Glutamatergic neuron (in vitro differentiated cells): Measurements from ENCODE around the gene NLRP6. TPM values are rescaled to one million over a fixed set of nuclear protein-coding genes. Genes with fewer than 3 reads are reported as not detected.
"Not testable (repeated sequence)": the region's sequence is repeated elsewhere in the genome, so short reads cannot be mapped to it uniquely, and the experiment has no call there.

Experiments used
- DNase-seq: peaks from one replicate; pipeline ENCODE4 v3.0.0; 2022
- H3K27ac Mint-ChIP-seq: one replicate; pipeline ENCODE4 v1.8.0; 2020; ENCODE audit warnings: mild to moderate bottlenecking, mixed read lengths, inconsistent platforms; ENCODE audit not compliant: unreplicated experiment
- H3K27me3 Mint-ChIP-seq: one replicate; pipeline ENCODE4 v1.8.0; 2020; ENCODE audit warnings: mild to moderate bottlenecking, moderate library complexity, mixed read lengths, inconsistent platforms; ENCODE audit not compliant: unreplicated experiment
- H3K36me3 Mint-ChIP-seq: one replicate; pipeline ENCODE4 v1.8.0; 2020; ENCODE audit warnings: mild to moderate bottlenecking, mixed read lengths, inconsistent platforms; ENCODE audit not compliant: unreplicated experiment
- H3K4me1 Mint-ChIP-seq: one replicate; pipeline ENCODE4 v1.8.0; 2020; ENCODE audit warnings: mild to moderate bottlenecking, low read depth, mixed read lengths, inconsistent platforms; ENCODE audit not compliant: unreplicated experiment
- H3K4me3 Mint-ChIP-seq: one replicate; pipeline ENCODE4 v1.8.0; 2020; ENCODE audit warnings: mild to moderate bottlenecking, mixed read lengths, inconsistent platforms; ENCODE audit not compliant: unreplicated experiment
- H3K9me3 Mint-ChIP-seq: one replicate; pipeline ENCODE4 v1.8.0; 2020; ENCODE audit warnings: mild to moderate bottlenecking, moderate library complexity, mixed read lengths, inconsistent platforms; ENCODE audit not compliant: unreplicated experiment
- CTCF ChIP-seq: fragments of 200-600 bp; sonication (generic); IDR thresholded peaks from one replicate; pipeline ENCODE4 v1.5.0; 2021; ENCODE audit not compliant: partially characterized antibody, unreplicated experiment
- total RNA-seq: library from RNA; stranded (reverse); fragmentation: NEBNext Ultra II Directional; extraction: Animal tissue kit (Norgen Biotek cat#: 25700); gene quantifications from one replicate; pipeline ENCODE4 v1.2.1, GENCODE V29; 2021; ENCODE audit not compliant: unreplicated experiment

The NLRP6 gene
- total RNA-seq, 1 donor from 2014 or later = not detected

- H3K4me1 Mint-ChIP-seq, H3K36me3 Mint-ChIP-seq, H3K9me3 Mint-ChIP-seq, H3K4me3 Mint-ChIP-seq, H3K27ac Mint-ChIP-seq, DNase-seq: not testable (repeated sequence)
- H3K27me3 Mint-ChIP-seq = peaks cover 14% of the 10 kb centered on the region
- peak; percentile 16 for TF ChIP-seq CTCF
Observed at GRCh38 chr11:318405-319120, 40.4 kb downstream of the NLRP6 start.

- H3K27ac Mint-ChIP-seq, H3K4me1 Mint-ChIP-seq, H3K27me3 Mint-ChIP-seq, DNase-seq, H3K9me3 Mint-ChIP-seq, H3K36me3 Mint-ChIP-seq: not testable (repeated sequence)
- peak overlapping the region; percentile 67 for H3K4me3 Mint-ChIP-seq
Observed at GRCh38 chr11:319121-319887, 41.1 kb downstream of the NLRP6 start.

- H3K4me1 Mint-ChIP-seq, DNase-seq, H3K27ac Mint-ChIP-seq, H3K9me3 Mint-ChIP-seq, H3K36me3 Mint-ChIP-seq, H3K27me3 Mint-ChIP-seq: not testable (repeated sequence)
- peak overlapping the region; percentile 67 for H3K4me3 Mint-ChIP-seq
Observed at GRCh38 chr11:319888-320273, 41.7 kb downstream of the NLRP6 start.

GRCh38 chr11:324156-324555 is 45.9 kb downstream of the NLRP6 start:
- H3K27ac Mint-ChIP-seq = no peak overlapping the region
- H3K9me3 Mint-ChIP-seq = no peaks in the 10 kb centered on the region
- H3K36me3 Mint-ChIP-seq = no peaks in the 10 kb centered on the region
- no peak overlapping the region for H3K4me3 Mint-ChIP-seq
- H3K4me1 Mint-ChIP-seq = peaks cover 11% of the 10 kb centered on the region
- DNase-seq = no peak
- peaks cover 9% of the 10 kb centered on the region for H3K27me3 Mint-ChIP-seq
- TF ChIP-seq CTCF = no peak

GRCh38 chr11:324593-325517 is 46.6 kb downstream of the NLRP6 start:
- not testable (repeated sequence) for H3K9me3 Mint-ChIP-seq, H3K36me3 Mint-ChIP-seq, H3K27ac Mint-ChIP-seq, H3K27me3 Mint-ChIP-seq, DNase-seq, H3K4me3 Mint-ChIP-seq
- H3K4me1 Mint-ChIP-seq = peaks cover 11% of the 10 kb centered on the region

- Mint-ChIP-seq H3K9me3 (no peaks in the 10 kb centered on the region), H3K27ac (no peak overlapping the region), H3K4me1 (peaks cover 9% of the 10 kb centered on the region), H3K36me3 (no peaks in the 10 kb centered on the region), H3K27me3 (peaks cover 5% of the 10 kb centered on the region), H3K4me3 (no peak overlapping the region)
- DNase-seq = no peak
- TF ChIP-seq CTCF = no peak
Observed at GRCh38 chr11:325796-326591, 47.8 kb downstream of the NLRP6 start.
